H9 (cell line): Measurements from ENCODE around the gene PIAS4. TPM values are rescaled to one million over a fixed set of nuclear protein-coding genes. Genes with fewer than 3 reads are reported as not detected.

ENCODE experiments used
- DNase-seq: peaks from one replicate; pipeline ENCODE4 v3.0.0-alpha.2; 2017
- H2AFZ ChIP-seq: one replicate; pipeline ENCODE4 v1.6.1; 2013; ENCODE audit warnings: mild to moderate bottlenecking, low read length, control low read depth, moderate library complexity
- H2AK5ac ChIP-seq: 2 replicates; pipeline ENCODE4 v1.6.1; 2013; ENCODE audit warnings: low read length, control low read depth, mixed read lengths; ENCODE audit not compliant: insufficient read length
- H2BK120ac ChIP-seq: one replicate; pipeline ENCODE4 v1.6.1; 2013; ENCODE audit warnings: low read depth, mild to moderate bottlenecking, low read length, control low read depth, inconsistent platforms; ENCODE audit not compliant: poor library complexity, severe bottlenecking
- H2BK12ac ChIP-seq: 2 replicates; pipeline ENCODE4 v1.6.1; 2013; ENCODE audit warnings: low read length, control low read depth, mixed read lengths, low read depth; ENCODE audit not compliant: insufficient read length
- H2BK15ac ChIP-seq: 2 replicates; pipeline ENCODE4 v1.6.1; 2013; ENCODE audit warnings: low read depth, low read length, control low read depth
- H2BK20ac ChIP-seq: one replicate; pipeline ENCODE4 v1.6.1; 2013; ENCODE audit warnings: low read depth, mild to moderate bottlenecking, low read length, control low read depth, inconsistent platforms; ENCODE audit not compliant: poor library complexity, severe bottlenecking
- H2BK5ac ChIP-seq: 2 replicates; pipeline ENCODE4 v1.6.1; 2013; ENCODE audit warnings: low read length, control low read depth, mixed read lengths; ENCODE audit not compliant: insufficient read length
- H3K14ac ChIP-seq: 2 replicates; pipeline ENCODE4 v1.6.1; 2013; ENCODE audit warnings: low read length, control low read depth; ENCODE audit not compliant: insufficient read depth
- H3K18ac ChIP-seq: 2 replicates; pipeline ENCODE4 v1.6.1; 2013; ENCODE audit warnings: low read depth, mild to moderate bottlenecking, mixed read lengths, low read length, control low read depth; ENCODE audit not compliant: insufficient read length
- H3K23ac ChIP-seq: 2 replicates; pipeline ENCODE4 v1.6.1; 2013; ENCODE audit warnings: low read length, control low read depth, mixed read lengths, low read depth; ENCODE audit not compliant: insufficient read length
- H3K23me2 ChIP-seq: 2 replicates; pipeline ENCODE4 v1.6.1; 2013; ENCODE audit warnings: low read depth, mild to moderate bottlenecking, mixed read lengths, low read length, control low read depth; ENCODE audit not compliant: insufficient read length, poor library complexity, severe bottlenecking
- H3K27ac ChIP-seq: 2 replicates; pipeline ENCODE4 v1.5.1; 2013; ENCODE audit warnings: low read length, control low read depth, mixed read lengths, low read depth; ENCODE audit not compliant: insufficient read length
- H3K27me3 ChIP-seq: 2 replicates; pipeline ENCODE4 v1.6.1; 2013; ENCODE audit warnings: low read length, control low read depth, inconsistent platforms; ENCODE audit not compliant: insufficient read depth
- H3K4ac ChIP-seq: 2 replicates; pipeline ENCODE4 v1.6.1; 2013; ENCODE audit warnings: low read depth, mild to moderate bottlenecking, control low read depth, inconsistent platforms, low read length, moderate library complexity
- H3K4me1 ChIP-seq: 2 replicates; pipeline ENCODE4 v1.6.1; 2013; ENCODE audit warnings: low read length, control low read depth, inconsistent platforms; ENCODE audit not compliant: insufficient read depth
- H3K4me2 ChIP-seq: 2 replicates; pipeline ENCODE4 v1.6.1; 2013; ENCODE audit warnings: low read length, control low read depth, mixed read lengths; ENCODE audit not compliant: insufficient read length, insufficient read depth
- H3K56ac ChIP-seq: 2 replicates; pipeline ENCODE4 v1.6.1; 2013; ENCODE audit warnings: low read depth, mild to moderate bottlenecking, mixed read lengths, low read length, control low read depth; ENCODE audit not compliant: insufficient read length
- H3K79me1 ChIP-seq: 2 replicates; pipeline ENCODE4 v1.6.1; 2013; ENCODE audit warnings: low read depth, mild to moderate bottlenecking, moderate library complexity, low read length, control low read depth, inconsistent platforms; ENCODE audit not compliant: insufficient read depth, poor library complexity, severe bottlenecking
- H3K79me2 ChIP-seq: 2 replicates; pipeline ENCODE4 v1.6.1; 2013; ENCODE audit warnings: low read length, control low read depth, inconsistent platforms; ENCODE audit not compliant: insufficient read depth
- H3K9ac ChIP-seq: 2 replicates; pipeline ENCODE4 v1.6.1; 2013; ENCODE audit warnings: low read length, control low read depth, mixed read lengths; ENCODE audit not compliant: insufficient read length; ENCODE audit errors: extremely low read depth
- H3K9me3 ChIP-seq: one replicate; pipeline ENCODE4 v1.6.1; 2013; ENCODE audit warnings: low read depth, low read length, inconsistent platforms; ENCODE audit not compliant: control insufficient read depth
- H3T11ph ChIP-seq: one replicate; pipeline ENCODE4 v1.6.1; 2013; ENCODE audit warnings: mild to moderate bottlenecking, low read length, control low read depth, inconsistent platforms
- H4K20me1 ChIP-seq: one replicate; pipeline ENCODE4 v1.6.1; 2013; ENCODE audit not compliant: control insufficient read depth, insufficient read length, insufficient read depth
- H4K5ac ChIP-seq: 2 replicates; pipeline ENCODE4 v1.6.1; 2013; ENCODE audit warnings: low read depth, mild to moderate bottlenecking, mixed read lengths, low read length, control low read depth; ENCODE audit not compliant: insufficient read length
- H4K8ac ChIP-seq: replicated peaks from 2 replicates; pipeline ENCODE4 v1.6.1; 2013; ENCODE audit warnings: low read length, control low read depth, mixed read lengths, low read depth; ENCODE audit not compliant: insufficient read length
- H4K91ac ChIP-seq: 2 replicates; pipeline ENCODE4 v1.6.1; 2013; ENCODE audit warnings: low read depth, mild to moderate bottlenecking, moderate library complexity, mixed read lengths, low read length, control low read depth; ENCODE audit not compliant: insufficient read length
- H3K27ac Mint-ChIP-seq, 3 experiments: 2 replicates in 2 of 3; 3 replicates in 1 of 3; pipeline ENCODE4 v1.8.0; 2020 to 2021; ENCODE audit warnings: mixed read lengths in 3 of 3, mild to moderate bottlenecking in 1 of 3, moderate library complexity in 1 of 3
- H3K27me3 Mint-ChIP-seq: 2 replicates; pipeline ENCODE4 v1.8.0; 2021; ENCODE audit warnings: low read depth, mild to moderate bottlenecking, moderate library complexity, mixed read lengths
- H3K36me3 Mint-ChIP-seq, 3 experiments: 2 replicates in 2 of 3; 3 replicates in 1 of 3; pipeline ENCODE4 v1.8.0; 2020 to 2021; ENCODE audit warnings: low read depth in 3 of 3, mixed read lengths in 3 of 3; ENCODE audit not compliant: insufficient read depth in 1 of 3
- H3K4me1 Mint-ChIP-seq, 2 experiments: 2 replicates each; pipeline ENCODE4 v1.8.0; 2020; ENCODE audit warnings: mixed read lengths in 2 of 2
- H3K4me3 Mint-ChIP-seq, 2 experiments: 2 replicates in 1 of 2; 3 replicates in 1 of 2; pipeline ENCODE4 v1.8.0; 2020 to 2021; ENCODE audit warnings: mild to moderate bottlenecking in 2 of 2, mixed read lengths in 2 of 2, moderate library complexity in 1 of 2
- H3K9me3 Mint-ChIP-seq, 2 experiments: 2 replicates in 1 of 2; 3 replicates in 1 of 2; pipeline ENCODE4 v1.8.0; 2020; ENCODE audit warnings: mild to moderate bottlenecking in 2 of 2, mixed read lengths in 2 of 2, moderate library complexity in 1 of 2
- WGBS: extraction: QIAGEN DNeasy Blood & Tissue Kit; methylation state at CpG from one replicate; pipeline ENCODE4 v1.1.7; 2013; ENCODE audit warnings: missing lambda C conversion rate, low lambda C conversion rate, mixed read lengths; ENCODE audit not compliant: insufficient read length; ENCODE audit errors: extremely low coverage; 5-methylcytosine and 5-hydroxymethylcytosine counted together
- total RNA-seq: library from RNA; stranded (reverse); gene quantifications from 2 replicates; pipeline ENCODE4 v1.2.1, GENCODE V29; 2021
- TF ChIP-seq, protein P1 (sequence below): fragments of 200-600 bp; sonication (generic); conservative IDR thresholded peaks from 3 replicates; pipeline ENCODE4 v1.8.0; 2021; ENCODE audit warnings: antibody characterized with exemption, mild to moderate bottlenecking

PIAS4 gene
- total RNA-seq, 1 experiment from 2014 or later: 52.0 TPM

DNA sequence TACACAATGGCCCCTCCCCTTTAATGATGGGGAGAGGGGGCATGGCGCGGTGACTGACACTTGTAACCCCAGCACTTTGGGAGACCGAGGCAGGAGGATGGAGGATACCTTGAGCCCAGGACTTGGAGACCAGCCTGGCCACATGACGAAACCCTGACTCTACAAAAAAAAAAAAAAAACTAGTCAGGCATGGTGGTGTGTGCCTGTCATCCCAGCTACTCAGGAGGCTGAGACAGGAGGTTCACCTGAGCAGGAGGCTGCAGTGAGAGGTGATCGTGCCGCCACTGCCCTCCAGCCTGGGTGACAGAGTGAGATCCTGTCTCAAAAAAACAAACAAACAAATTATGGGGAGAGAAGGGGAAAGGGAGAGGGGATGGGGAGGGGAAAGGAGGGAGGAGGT is 72.9 kb downstream of the PIAS4 start:
- H3K79me2 ChIP-seq: no peaks in the 10 kb centered on the region
- H3K27me3 ChIP-seq: no peaks in the 10 kb centered on the region
- Mint-ChIP-seq H3K9me3 (no peaks in the 10 kb centered on the region; a peak in 1 of 5 replicates), H3K36me3 (no peaks in the 10 kb centered on the region), H3K27ac (no peak overlapping the region), H3K4me3 (no peak overlapping the region), H3K4me1 (peaks cover 8 to 23% of the 10 kb centered on the region in 2 experiments), H3K27me3 (peaks cover 3% of the 10 kb centered on the region)
- H3K23ac ChIP-seq: no peak overlapping the region
- no peak overlapping the region for H3K56ac ChIP-seq
- TF ChIP-seq, protein P1, sequence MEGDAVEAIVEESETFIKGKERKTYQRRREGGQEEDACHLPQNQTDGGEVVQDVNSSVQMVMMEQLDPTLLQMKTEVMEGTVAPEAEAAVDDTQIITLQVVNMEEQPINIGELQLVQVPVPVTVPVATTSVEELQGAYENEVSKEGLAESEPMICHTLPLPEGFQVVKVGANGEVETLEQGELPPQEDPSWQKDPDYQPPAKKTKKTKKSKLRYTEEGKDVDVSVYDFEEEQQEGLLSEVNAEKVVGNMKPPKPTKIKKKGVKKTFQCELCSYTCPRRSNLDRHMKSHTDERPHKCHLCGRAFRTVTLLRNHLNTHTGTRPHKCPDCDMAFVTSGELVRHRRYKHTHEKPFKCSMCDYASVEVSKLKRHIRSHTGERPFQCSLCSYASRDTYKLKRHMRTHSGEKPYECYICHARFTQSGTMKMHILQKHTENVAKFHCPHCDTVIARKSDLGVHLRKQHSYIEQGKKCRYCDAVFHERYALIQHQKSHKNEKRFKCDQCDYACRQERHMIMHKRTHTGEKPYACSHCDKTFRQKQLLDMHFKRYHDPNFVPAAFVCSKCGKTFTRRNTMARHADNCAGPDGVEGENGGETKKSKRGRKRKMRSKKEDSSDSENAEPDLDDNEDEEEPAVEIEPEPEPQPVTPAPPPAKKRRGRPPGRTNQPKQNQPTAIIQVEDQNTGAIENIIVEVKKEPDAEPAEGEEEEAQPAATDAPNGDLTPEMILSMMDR: no peak
- no peaks in the 10 kb centered on the region for H3K79me1 ChIP-seq
- H2BK12ac ChIP-seq: no peak overlapping the region
- H3K9ac ChIP-seq: no peak overlapping the region
- H2BK5ac ChIP-seq: no peak overlapping the region
- H3K4ac ChIP-seq: no peak overlapping the region
- H3K18ac ChIP-seq: no peak overlapping the region
- no peak overlapping the region for H2AK5ac ChIP-seq
- H4K20me1 ChIP-seq: no peaks in the 10 kb centered on the region
- no peak overlapping the region for H4K91ac ChIP-seq
- no peak overlapping the region for H3K27ac ChIP-seq
- no peak overlapping the region for H3K4me2 ChIP-seq
- H2BK120ac ChIP-seq: no peak overlapping the region
- H3T11ph ChIP-seq: no peak overlapping the region
- no peak overlapping the region for H2BK20ac ChIP-seq
- H3K14ac ChIP-seq: no peak overlapping the region
- H4K5ac ChIP-seq: no peak overlapping the region
- no peak overlapping the region for H4K8ac ChIP-seq
- no peak overlapping the region for H2BK15ac ChIP-seq
- WGBS: no CpG with 5 or more reads among the region's 6 CpGs
- H3K4me1 ChIP-seq: peaks cover 5% of the 10 kb centered on the region; the same call in 1 of the 2 replicates
- DNase-seq: no peak
- H2AFZ ChIP-seq: no peak overlapping the region
- H3K23me2 ChIP-seq: peaks cover 4% of the 10 kb centered on the region
- no peaks in the 10 kb centered on the region for H3K9me3 ChIP-seq
